RWPE1 (cell line): ENCODE data around the gene KRTAP5-2.

ENCODE experiments used
- CTCF ChIA-PET: fragments of 350-600 bp; sonication (Branson Sonifier 250); formaldehyde crosslinking; extraction: SDS; loops from one replicate; lab custom pipeline; 2021; lab: Yijun Ruan, JAX
- POLR2A ChIA-PET: fragments of 400-600 bp; formaldehyde crosslinking; extraction: SDS; loops from one replicate; lab custom pipeline; 2020; ENCODE audit warnings: antibody characterized with exemption; ENCODE audit not compliant: low non-redundant PET; lab: Yijun Ruan, JAX
- DNase-seq: peaks from one replicate; pipeline ENCODE4 v3.0.0; 2012; ENCODE audit warnings: low spot score
- H3K27ac ChIP-seq: fragments of 450-650 bp; 2 replicates; pipeline ENCODE4 v1.5.1; 2017
- CTCF ChIP-seq: fragments of 450-650 bp; conservative IDR thresholded peaks from 2 replicates; pipeline ENCODE4 v1.5.1; 2017; ENCODE audit warnings: low read depth, mild to moderate bottlenecking

KRTAP5-2 gene

DNA sequence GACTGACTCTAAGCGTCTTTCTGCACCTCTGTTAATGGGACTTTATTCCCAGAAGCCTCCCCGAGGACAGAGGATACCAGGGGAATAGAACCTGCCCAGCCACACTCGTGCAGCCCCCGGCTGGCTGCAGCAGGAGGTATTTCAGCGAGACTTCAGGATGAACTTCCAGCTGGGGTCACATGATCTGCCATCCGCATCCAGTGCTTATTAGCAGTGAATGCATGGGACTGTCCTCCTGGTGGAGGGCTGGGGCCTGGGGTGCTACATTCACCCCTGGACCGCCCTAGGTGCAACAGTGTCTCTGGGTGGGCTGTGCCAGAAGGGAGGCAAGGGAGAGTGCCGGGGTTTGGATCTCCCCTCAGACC lies 27.6 kb downstream of the KRTAP5-2 start:
- no peak for TF ChIP-seq CTCF
- CTCF ChIA-PET: interaction anchor here (0.8 kb wide), 1 partner anchor 24 kb away, joined by 3 read pairs; no protein-coding TSS in a partner anchor
- POLR2A ChIA-PET: no interaction called here
- no peak for DNase-seq
- H3K27ac ChIP-seq: no peak overlapping the region

- H3K27ac ChIP-seq: no peak overlapping the region
- no peak for DNase-seq
- ChIA-PET CTCF (interaction anchor here (0.6 kb wide), 1 partner anchor 23 kb away, joined by 4 read pairs; no protein-coding TSS in a partner anchor), POLR2A (no interaction called here)
- no peak for TF ChIP-seq CTCF
These were observed 28.1 kb downstream of the KRTAP5-2 start for GRCh38 chr11:1570001-1570453.

GRCh38 chr11:1569251-1569780 lies 28.8 kb downstream of the KRTAP5-2 start:
- ChIA-PET POLR2A (no interaction called here), CTCF (interaction anchor here (0.6 kb wide), 1 partner anchor 22 kb away, joined by 3 read pairs; no protein-coding TSS in a partner anchor)
- no peak overlapping the region for H3K27ac ChIP-seq
- DNase-seq: no peak
- no peak for TF ChIP-seq CTCF

GRCh38 chr11:1568441-1568911 lies 29.6 kb downstream of the KRTAP5-2 start:
- no peak for TF ChIP-seq CTCF
- no peak overlapping the region for H3K27ac ChIP-seq
- POLR2A ChIA-PET: no interaction called here
- no peak for DNase-seq
- CTCF ChIA-PET: no interaction called here

GRCh38 chr11:1567721-1568100 lies 30.4 kb downstream of the KRTAP5-2 start:
- CTCF ChIA-PET: interaction anchor here (0.7 to 0.8 kb wide), 2 partner anchors 21 to 191 kb away, joined by 3 read pairs; no protein-coding TSS in a partner anchor

DNA sequence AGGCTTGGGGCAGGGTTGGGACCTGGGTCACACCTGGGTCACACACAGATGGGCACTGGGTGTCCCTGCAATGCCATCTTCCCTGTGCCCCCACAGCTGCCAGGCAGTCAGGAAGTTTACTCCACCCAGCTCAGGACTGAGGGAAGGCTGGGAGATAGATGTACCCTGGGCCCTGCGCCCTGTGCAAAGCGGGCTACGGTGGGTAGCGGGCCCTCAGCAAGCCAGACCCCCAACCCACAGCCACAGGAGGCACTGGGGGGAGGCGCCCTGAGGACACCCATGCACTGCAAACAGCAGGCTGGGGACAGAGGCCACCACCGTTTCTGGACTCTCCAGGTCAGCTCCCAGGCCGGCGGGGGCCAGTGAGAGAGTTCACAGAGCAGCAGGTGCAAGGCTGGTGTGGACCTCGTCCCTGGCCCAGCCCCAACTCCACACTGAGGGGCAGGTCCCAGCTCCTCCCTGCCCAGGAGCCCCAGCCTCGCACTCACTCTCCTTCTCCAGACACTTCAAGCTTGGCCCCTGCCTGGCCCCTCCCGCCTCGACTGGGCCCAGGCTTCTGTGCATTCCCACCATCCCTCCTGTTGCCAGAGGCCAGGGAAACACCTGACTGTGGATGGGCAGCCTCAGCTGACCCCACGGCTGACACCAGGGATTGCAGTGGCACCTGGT lies 30.9 kb downstream of the KRTAP5-2 start:
- no peak overlapping the region for H3K27ac ChIP-seq
- ChIA-PET CTCF (interaction anchor here (0.7 to 4.8 kb wide), 3 partner anchors 7 to 191 kb away, joined by 3 to 26 read pairs (median 3); no protein-coding TSS in a partner anchor), POLR2A (no interaction called here)
- TF ChIP-seq CTCF: no peak
- DNase-seq: no peak

More at GRCh38 chr11:1567721-1568100, 30.4 kb downstream of the KRTAP5-2 start:
- H3K27ac ChIP-seq: no peak overlapping the region
- POLR2A ChIA-PET: no interaction called here
- no peak for DNase-seq
- TF ChIP-seq CTCF: no peak
